OCI-LY1 (cell line): Measurements from ENCODE around the gene DOCK1.

ENCODE experiments used
- H2AFZ ChIP-seq: fragments of 200-600 bp; sonication (generic), shearing (Covaris generic); 2 replicates; pipeline ENCODE4 v1.6.0; 2014; ENCODE audit warnings: antibody characterized with exemption, mild to moderate bottlenecking, low read length
- H3F3A ChIP-seq: fragments of 200-600 bp; sonication (generic), shearing (Covaris generic); 2 replicates; pipeline ENCODE4 v1.6.0; 2014; ENCODE audit warnings: mild to moderate bottlenecking, antibody characterized with exemption, low read length, moderate library complexity; ENCODE audit not compliant: insufficient read depth
- H3K27ac ChIP-seq: fragments of 200-600 bp; sonication (generic); 2 replicates; pipeline ENCODE4 v1.5.1; 2014; ENCODE audit warnings: low read length, mixed run types, mild to moderate bottlenecking, low read depth; ENCODE audit not compliant: poor library complexity, severe bottlenecking
- H3K27me3 ChIP-seq: fragments of 200-600 bp; sonication (generic); 2 replicates; pipeline ENCODE4 v1.6.0; 2014; ENCODE audit warnings: antibody characterized with exemption, mild to moderate bottlenecking, low read length, moderate library complexity; ENCODE audit not compliant: insufficient read depth
- H3K36me3 ChIP-seq: fragments of 200-600 bp; sonication (generic); 2 replicates; pipeline ENCODE4 v1.6.1; 2014; ENCODE audit warnings: mild to moderate bottlenecking, antibody characterized with exemption, low read length, moderate library complexity, mixed read lengths; ENCODE audit not compliant: insufficient read depth
- H3K4me1 ChIP-seq: fragments of 200-600 bp; sonication (generic); 2 replicates; pipeline ENCODE4 v1.5.1; 2014; ENCODE audit warnings: mild to moderate bottlenecking, low read length, moderate library complexity; ENCODE audit not compliant: insufficient read depth, severe bottlenecking
- H3K4me2 ChIP-seq: fragments of 200-600 bp; sonication (generic), shearing (Covaris generic); 2 replicates; pipeline ENCODE4 v1.6.1; 2014; ENCODE audit warnings: low read length
- H3K4me3 ChIP-seq: fragments of 200-600 bp; sonication (generic); 2 replicates; pipeline ENCODE4 v1.5.1; 2014; ENCODE audit warnings: low read length, low read depth, mild to moderate bottlenecking, mixed read lengths; ENCODE audit not compliant: poor library complexity, severe bottlenecking
- H3K79me2 ChIP-seq: fragments of 200-600 bp; shearing (Covaris generic); 2 replicates; pipeline ENCODE4 v1.6.1; 2016; ENCODE audit warnings: mixed run types, low read length, mixed read lengths; ENCODE audit not compliant: insufficient read depth
- H3K9ac ChIP-seq: fragments of 200-600 bp; sonication (generic), shearing (Covaris generic); 2 replicates; pipeline ENCODE4 v1.6.1; 2014; ENCODE audit warnings: mild to moderate bottlenecking, low read length, mixed read lengths
- H3K9me2 ChIP-seq: fragments of 200-600 bp; sonication (generic), shearing (Covaris generic); 2 replicates; pipeline ENCODE4 v1.6.1; 2014; ENCODE audit warnings: low read depth, mild to moderate bottlenecking, low read length, mixed read lengths
- H3K9me3 ChIP-seq: fragments of 200-600 bp; shearing (Covaris generic); 2 replicates; pipeline ENCODE4 v1.6.1; 2014; ENCODE audit warnings: low read length, mixed read lengths
- H4K20me1 ChIP-seq: fragments of 200-600 bp; sonication (generic), shearing (Covaris generic); 2 replicates; pipeline ENCODE4 v1.6.0; 2016; ENCODE audit warnings: mild to moderate bottlenecking, low read length; ENCODE audit not compliant: insufficient read depth
- CTCF ChIP-seq: fragments of 200-600 bp; sonication (generic), shearing (Covaris generic); IDR thresholded peaks from 2 replicates; pipeline ENCODE4 v1.5.1; 2017; ENCODE audit warnings: mild to moderate bottlenecking, antibody characterized with exemption, low read length, moderate library complexity, mixed read lengths
- EZH2 ChIP-seq: fragments of 200-600 bp; sonication (generic), shearing (Covaris generic); IDR thresholded peaks from 2 replicates; pipeline ENCODE4 v1.8.0; 2017; ENCODE audit warnings: borderline replicate concordance, mixed run types, mild to moderate bottlenecking, antibody characterized with exemption, low read length, moderate library complexity, mixed read lengths

DOCK1 gene

GRCh38 chr10:127426746-127427145, 521.5 kb downstream of the DOCK1 start:
- Histone ChIP-seq H3K36me3 (no peaks in the 10 kb centered on the region), H3K4me1 (no peaks in the 10 kb centered on the region), H3F3A (no peaks in the 10 kb centered on the region), H3K9me3 (no peaks in the 10 kb centered on the region), H3K79me2 (no peaks in the 10 kb centered on the region), H3K4me2 (no peak overlapping the region), H3K4me3 (no peak overlapping the region), H3K27ac (no peak overlapping the region), H3K9ac (no peak overlapping the region), H3K27me3 (no peaks in the 10 kb centered on the region; the same call in 1 of the 2 replicates), H3K9me2 (no peaks in the 10 kb centered on the region), H2AFZ (no peak overlapping the region), H4K20me1 (no peaks in the 10 kb centered on the region)
- TF ChIP-seq EZH2, result no peak
- no peak for TF ChIP-seq CTCF

GRCh38 chr10:127427926-127428325, 522.7 kb downstream of the DOCK1 start:
- Histone ChIP-seq H3K9me2 (no peaks in the 10 kb centered on the region), H3K36me3 (no peaks in the 10 kb centered on the region), H3K9me3 (no peaks in the 10 kb centered on the region), H3K9ac (no peak overlapping the region), H3K4me1 (no peaks in the 10 kb centered on the region), H3K4me2 (no peak overlapping the region), H3K79me2 (no peaks in the 10 kb centered on the region), H4K20me1 (no peaks in the 10 kb centered on the region), H3F3A (no peaks in the 10 kb centered on the region), H2AFZ (no peak overlapping the region), H3K27me3 (no peaks in the 10 kb centered on the region; the same call in 1 of the 2 replicates), H3K4me3 (no peak overlapping the region), H3K27ac (no peak overlapping the region)
- no peak for TF ChIP-seq EZH2
- no peak for TF ChIP-seq CTCF

GRCh38 chr10:127428385-127428980, 523.3 kb downstream of the DOCK1 start:
- no peaks in the 10 kb centered on the region for H3K4me1 ChIP-seq
- H3K27me3 ChIP-seq, result no peaks in the 10 kb centered on the region; the same call in 1 of the 2 replicates
- no peaks in the 10 kb centered on the region for H3K36me3 ChIP-seq
- no peak overlapping the region for H3K27ac ChIP-seq
- TF ChIP-seq EZH2 (no peak), CTCF (no peak)
- no peak overlapping the region for H2AFZ ChIP-seq
- no peaks in the 10 kb centered on the region for H3K9me2 ChIP-seq
- no peak overlapping the region for H3K4me3 ChIP-seq
- H3K79me2 ChIP-seq, result no peaks in the 10 kb centered on the region
- H3K9ac ChIP-seq, result no peak overlapping the region
- H3F3A ChIP-seq, result no peaks in the 10 kb centered on the region
- H3K4me2 ChIP-seq, result no peak overlapping the region
- no peaks in the 10 kb centered on the region for H3K9me3 ChIP-seq
- H4K20me1 ChIP-seq, result no peaks in the 10 kb centered on the region
